HepG2 (cell line): Measurements from ENCODE around the gene ZDHHC3.

Experiments used
- ATF1 ChIP-seq: IDR thresholded peaks from 2 replicates; pipeline ENCODE4 v1.6.1; 2016; ENCODE audit warnings: mild to moderate bottlenecking, control low read depth
- EZH2 ChIP-seq: conservative IDR thresholded peaks from 2 replicates; pipeline ENCODE4 v1.6.1; 2012; ENCODE audit warnings: mild to moderate bottlenecking, low read depth, low read length, moderate library complexity
- FIP1L1 ChIP-seq: fragments of 200-400 bp; formaldehyde crosslinking; IDR thresholded peaks from 2 replicates; pipeline ENCODE4 v1.6.1; 2018; ENCODE audit warnings: low read depth, mild to moderate bottlenecking, low read length, moderate library complexity, borderline replicate concordance; ENCODE audit not compliant: insufficient read depth
- GATAD2A ChIP-seq: IDR thresholded peaks from 2 replicates; pipeline ENCODE4 v1.6.1; 2016
- HMGA1 ChIP-seq: sonication (generic); formaldehyde crosslinking; conservative IDR thresholded peaks from 2 replicates; pipeline ENCODE4 v1.4.0; 2020; ENCODE audit warnings: missing genetic modification reagents
- NFYB ChIP-seq: sonication (generic); formaldehyde crosslinking; IDR thresholded peaks from 2 replicates; pipeline ENCODE4 v1.4.0; 2020; ENCODE audit warnings: missing genetic modification reagents
- NONO ChIP-seq, 2 experiments: fragments of 450-650 bp in 1 of 2; sonication (generic) in 1 of 2; formaldehyde crosslinking in 1 of 2; IDR thresholded peaks in 1 of 2; conservative IDR thresholded peaks in 1 of 2; 2 replicates each; pipeline versions ENCODE4 v1.6.1 to v1.8.0; 2017 to 2022; ENCODE audit warnings: mild to moderate bottlenecking in 1 of 2, missing genetic modification reagents in 1 of 2, moderate library complexity in 1 of 2
- NR3C1 ChIP-seq: sonication (generic); formaldehyde crosslinking; IDR thresholded peaks from 2 replicates; pipeline ENCODE4 v1.4.0; 2020; ENCODE audit warnings: missing genetic modification reagents
- POLR2AphosphoS5 ChIP-seq: IDR thresholded peaks from 2 replicates; pipeline ENCODE4 v1.6.1; 2012; ENCODE audit warnings: low read depth, low read length
- SIX1 ChIP-seq: sonication (generic); formaldehyde crosslinking; IDR thresholded peaks from 2 replicates; pipeline ENCODE4 v1.4.0; 2020; ENCODE audit warnings: missing genetic modification reagents, borderline replicate concordance
- SP4 ChIP-seq: sonication (generic); formaldehyde crosslinking; IDR thresholded peaks from 2 replicates; pipeline ENCODE4 v1.8.1; 2023; ENCODE audit warnings: mild to moderate bottlenecking, missing genetic modification reagents
- ZNF446 ChIP-seq: sonication (generic); formaldehyde crosslinking; IDR thresholded peaks from 2 replicates; pipeline ENCODE4 v1.5.0; 2020; ENCODE audit warnings: mild to moderate bottlenecking, missing genetic modification reagents
- ZNF629 ChIP-seq: sonication (generic); formaldehyde crosslinking; conservative IDR thresholded peaks from 2 replicates; pipeline ENCODE4 v1.5.0; 2020; ENCODE audit warnings: missing genetic modification reagents

GRCh38 chr3:44966795-44967278 lies 9.1 kb downstream of the ZDHHC3 start:
- TF ChIP-seq SP4 (no peak), HMGA1 (CRISPR knock-in tag) (no peak), GATAD2A (CRISPR knock-in tag) (no peak), FIP1L1 (no peak), NONO (IDR thresholded peaks at IDR 0.05) (no peak), NONO (CRISPR knock-in tag; conservative IDR thresholded peaks at IDR 0.05) (no peak), NFYB (CRISPR knock-in tag) (no peak), ATF1 (CRISPR knock-in tag) (no peak), NR3C1 (no peak), SIX1 (CRISPR knock-in tag) (no peak), ZNF446 (no peak), ZNF629 (CRISPR knock-in tag) (no peak), EZH2 (no peak), POLR2AphosphoS5 (no peak)
